T-helper 17 cell (primary cell): ENCODE results near the gene COPS8. TPM values are rescaled to one million over a fixed set of nuclear protein-coding genes. Genes with fewer than 3 reads are reported as not detected.

Experiments used
- ATAC-seq: fragments of 150-1000 bp; cut with Tn5 transposase; 2 replicates; pipeline ENCODE4 v1.10.0; 2021; ENCODE audit warnings: mild to moderate bottlenecking, moderate library complexity
- DNase-seq, 3 donors: peaks; one replicate each; pipeline versions ENCODE4 v3.0.0 to v3.0.0-alpha.2; 2020 to 2021
- H3K9me3 ChIP-seq: one replicate; pipeline ENCODE4 v1.7.0; 2013; ENCODE audit warnings: low read length, mild to moderate bottlenecking; ENCODE audit not compliant: control insufficient read depth, poor library complexity, severe bottlenecking
- H3K27ac Mint-ChIP-seq: one replicate; pipeline ENCODE4 v1.8.0; 2022; ENCODE audit warnings: mild to moderate bottlenecking, moderate library complexity, mixed read lengths
- H3K27me3 Mint-ChIP-seq: one replicate; pipeline ENCODE4 v1.8.0; 2022; ENCODE audit warnings: mixed read lengths
- H3K36me3 Mint-ChIP-seq: one replicate; pipeline ENCODE4 v1.8.0; 2022; ENCODE audit warnings: low read depth, mixed read lengths
- H3K4me1 Mint-ChIP-seq: one replicate; pipeline ENCODE4 v1.8.0; 2022; ENCODE audit warnings: mild to moderate bottlenecking, mixed read lengths
- H3K4me3 Mint-ChIP-seq: one replicate; pipeline ENCODE4 v1.8.0; 2022; ENCODE audit warnings: mild to moderate bottlenecking, moderate library complexity, mixed read lengths
- total RNA-seq, 4 donors: library from RNA in 2 of 4; stranded (reverse) in 2 of 4; gene quantifications; one replicate each; pipeline ENCODE4 v1.2.3 and lab custom pipeline; 2022 to 2026

Gene COPS8
- total RNA-seq, 2 donors from 2014 or later, result 46.0 to 49.4 TPM

DNA sequence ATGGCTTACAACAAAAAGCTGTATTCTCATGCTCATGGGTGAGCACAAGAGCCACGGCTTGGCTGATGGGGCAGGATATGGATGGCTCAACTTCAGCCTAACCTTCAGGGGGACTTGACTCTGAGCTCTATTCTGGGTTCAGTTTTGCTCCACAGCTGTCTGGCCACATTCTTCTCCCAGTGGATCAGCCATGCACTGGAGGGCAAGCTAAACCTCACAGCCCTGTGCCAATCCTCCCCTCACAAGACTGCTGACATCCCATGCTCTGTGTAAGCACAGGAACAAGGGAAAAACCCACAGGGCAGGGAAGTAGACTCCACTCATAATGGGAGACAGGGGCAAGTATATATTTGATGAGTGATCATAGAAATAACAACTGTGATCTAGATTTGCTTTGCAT is 35.6 kb downstream of the COPS8 start:
- Mint-ChIP-seq H3K36me3 (peaks cover 3% of the 10 kb centered on the region), H3K4me3 (no peak overlapping the region), H3K27me3 (no peaks in the 10 kb centered on the region), H3K27ac (no peak overlapping the region), H3K4me1 (no peaks in the 10 kb centered on the region)
- ATAC-seq (no peak), DNase-seq (no peak)
- H3K9me3 ChIP-seq, result no peaks in the 10 kb centered on the region

DNA sequence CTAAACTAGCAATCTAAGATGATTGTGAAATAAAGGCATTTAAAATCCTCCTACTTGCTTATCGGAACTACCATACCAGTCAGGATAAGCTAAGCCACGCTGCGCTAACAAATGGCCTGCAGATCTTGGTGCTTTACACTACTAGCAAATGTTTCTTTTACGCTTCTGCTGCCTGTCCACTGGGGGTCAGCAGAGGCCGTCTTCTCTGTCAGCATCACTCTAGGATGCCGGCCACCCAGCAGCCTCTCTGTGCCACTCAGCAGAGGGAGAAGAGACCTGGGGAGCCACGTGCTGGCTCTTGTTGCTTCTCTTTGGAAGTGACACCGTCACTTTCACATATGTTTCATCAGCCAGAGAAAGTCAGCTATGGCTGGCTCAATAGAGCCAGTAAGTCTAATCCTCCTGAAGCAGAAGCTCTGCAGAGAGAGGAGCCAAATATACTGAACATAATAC is 36.6 kb downstream of the COPS8 start:
- DNase-seq (peak in 1 of 3 donors; percentile 15), ATAC-seq (peak; percentile 76)
- Mint-ChIP-seq H3K27me3 (no peaks in the 10 kb centered on the region), H3K27ac (no peak overlapping the region), H3K4me1 (no peaks in the 10 kb centered on the region), H3K36me3 (peaks cover 3% of the 10 kb centered on the region), H3K4me3 (no peak overlapping the region)
- no peaks in the 10 kb centered on the region for H3K9me3 ChIP-seq

DNA sequence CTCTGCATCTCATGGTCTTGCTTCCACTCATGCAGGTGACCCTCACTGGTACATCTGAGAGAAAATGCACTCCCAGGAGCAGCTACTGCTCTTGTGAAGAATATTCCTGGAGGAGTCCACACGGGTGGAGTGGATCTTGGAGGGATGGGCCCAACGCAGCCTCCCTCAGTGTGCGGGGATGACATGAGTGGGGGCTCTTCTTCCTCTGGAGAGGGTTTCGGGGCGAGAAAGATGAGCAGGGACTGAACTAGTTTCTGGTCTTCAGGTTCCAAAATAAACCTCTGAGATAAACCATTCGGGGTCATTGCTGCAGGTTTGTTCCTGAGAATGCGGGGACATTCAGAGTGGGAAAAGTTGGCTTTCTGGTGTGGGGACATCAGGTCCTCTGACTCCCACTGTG is 39.1 kb downstream of the COPS8 start:
- no peaks in the 10 kb centered on the region for H3K4me1 Mint-ChIP-seq

DNA sequence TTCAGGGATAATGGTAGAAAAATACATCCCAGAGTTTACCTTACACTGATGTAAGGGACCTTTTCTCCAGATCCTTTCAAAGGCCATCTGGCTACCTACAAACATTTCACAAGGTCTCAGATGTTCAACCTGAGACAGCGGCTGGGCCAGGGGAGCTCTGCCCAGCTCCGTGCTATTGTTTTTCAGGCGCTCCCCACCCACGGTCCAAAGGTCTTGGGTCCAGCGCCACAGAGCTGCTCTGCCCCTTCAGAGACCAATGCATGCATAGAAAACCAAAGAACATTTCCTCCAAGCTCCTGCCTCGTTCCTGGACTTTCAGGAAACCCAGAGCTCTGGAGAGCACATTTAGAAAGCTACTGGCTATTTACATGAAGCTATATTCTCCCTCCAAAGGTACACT is 40.3 kb downstream of the COPS8 start:
- DNase-seq (no peak), ATAC-seq (no peak)
- H3K9me3 ChIP-seq, result no peaks in the 10 kb centered on the region
- peaks cover 3% of the 10 kb centered on the region for H3K36me3 Mint-ChIP-seq
- H3K4me3 Mint-ChIP-seq, result no peak overlapping the region
- no peak overlapping the region for H3K27ac Mint-ChIP-seq
- no peaks in the 10 kb centered on the region for H3K4me1 Mint-ChIP-seq
- H3K27me3 Mint-ChIP-seq, result no peaks in the 10 kb centered on the region

More for the DNA sequence above, 39.1 kb downstream of the COPS8 start:
- Mint-ChIP-seq H3K4me3 (no peak overlapping the region), H3K36me3 (peaks cover 3% of the 10 kb centered on the region), H3K27ac (no peak overlapping the region), H3K27me3 (no peaks in the 10 kb centered on the region)
- no peaks in the 10 kb centered on the region for H3K9me3 ChIP-seq
- DNase-seq (no peak), ATAC-seq (no peak)

DNA sequence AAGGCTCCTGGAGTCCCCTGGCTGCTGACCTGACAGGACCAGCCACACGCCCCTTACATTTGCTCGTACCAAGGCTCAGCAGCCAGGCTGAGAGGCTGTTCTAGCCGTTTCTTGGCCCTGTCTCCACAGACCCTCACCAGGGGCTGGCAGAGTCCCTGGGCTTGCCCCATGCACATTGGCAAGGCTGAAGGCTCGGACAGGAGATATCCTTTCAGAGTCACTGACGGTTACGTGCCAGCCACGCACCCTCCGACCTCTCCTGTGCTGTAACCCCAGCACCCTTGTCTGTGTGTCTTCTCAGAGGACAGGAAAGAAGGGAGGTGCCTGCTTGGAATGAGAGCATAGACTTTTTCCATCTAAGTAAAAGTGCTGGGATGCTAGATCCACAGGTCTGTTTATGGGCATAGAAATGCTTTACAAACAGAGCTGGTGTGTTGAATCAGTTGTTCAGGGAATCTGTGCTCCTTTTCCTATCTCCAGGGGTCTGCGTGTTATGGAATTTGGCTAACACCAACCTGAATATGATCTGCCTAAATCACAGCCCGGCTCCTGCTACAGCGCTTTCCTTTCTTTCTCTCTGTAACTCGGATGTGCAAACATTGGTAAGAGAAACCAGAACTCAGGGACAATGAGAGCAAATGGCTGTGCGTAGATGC is 41.0 kb downstream of the COPS8 start:
- ATAC-seq, result no peak
- no peak for DNase-seq
- no peaks in the 10 kb centered on the region for H3K9me3 ChIP-seq
- Mint-ChIP-seq H3K27ac (no peak overlapping the region), H3K4me1 (no peaks in the 10 kb centered on the region), H3K27me3 (no peaks in the 10 kb centered on the region), H3K36me3 (peaks cover 3% of the 10 kb centered on the region), H3K4me3 (no peak overlapping the region)

DNA sequence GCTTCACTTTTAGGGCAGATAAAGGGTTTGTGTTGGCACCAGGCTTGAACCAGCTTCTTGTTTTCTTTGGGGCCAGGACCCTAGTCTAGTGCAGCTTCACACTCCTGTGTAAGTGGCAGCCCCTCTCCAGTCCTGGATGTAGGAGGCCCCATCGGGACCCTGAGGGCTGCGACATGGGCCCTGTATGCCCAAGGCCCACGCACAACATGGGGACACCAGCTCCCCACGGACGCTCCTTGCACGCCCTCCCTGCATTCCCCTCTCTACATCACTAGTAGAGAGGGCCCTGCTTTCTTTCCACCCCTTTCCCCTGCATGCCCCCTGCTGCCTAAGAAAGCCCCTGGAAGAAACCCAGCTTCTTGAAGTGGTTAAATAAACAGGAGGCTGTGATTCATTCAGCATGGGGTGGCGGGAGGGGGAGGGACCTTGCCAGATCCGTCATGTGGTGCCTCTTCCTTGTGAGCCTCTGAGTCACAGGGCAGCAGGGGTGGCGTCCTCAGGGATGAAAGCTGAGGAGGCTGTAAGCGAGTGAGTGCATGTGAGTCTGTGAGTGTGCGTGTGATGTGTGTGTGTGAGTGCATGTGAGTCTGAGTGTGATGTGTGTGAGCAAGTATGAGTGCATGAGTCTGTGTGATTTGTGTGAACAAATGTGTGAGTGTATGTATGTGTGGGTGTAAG is 42.5 kb downstream of the COPS8 start:
- Mint-ChIP-seq H3K27me3 (no peaks in the 10 kb centered on the region), H3K4me1 (no peaks in the 10 kb centered on the region), H3K27ac (no peak overlapping the region), H3K4me3 (no peak overlapping the region), H3K36me3 (no peaks in the 10 kb centered on the region)
- no peak for DNase-seq
- no peaks in the 10 kb centered on the region for H3K9me3 ChIP-seq
- no peak for ATAC-seq

DNA sequence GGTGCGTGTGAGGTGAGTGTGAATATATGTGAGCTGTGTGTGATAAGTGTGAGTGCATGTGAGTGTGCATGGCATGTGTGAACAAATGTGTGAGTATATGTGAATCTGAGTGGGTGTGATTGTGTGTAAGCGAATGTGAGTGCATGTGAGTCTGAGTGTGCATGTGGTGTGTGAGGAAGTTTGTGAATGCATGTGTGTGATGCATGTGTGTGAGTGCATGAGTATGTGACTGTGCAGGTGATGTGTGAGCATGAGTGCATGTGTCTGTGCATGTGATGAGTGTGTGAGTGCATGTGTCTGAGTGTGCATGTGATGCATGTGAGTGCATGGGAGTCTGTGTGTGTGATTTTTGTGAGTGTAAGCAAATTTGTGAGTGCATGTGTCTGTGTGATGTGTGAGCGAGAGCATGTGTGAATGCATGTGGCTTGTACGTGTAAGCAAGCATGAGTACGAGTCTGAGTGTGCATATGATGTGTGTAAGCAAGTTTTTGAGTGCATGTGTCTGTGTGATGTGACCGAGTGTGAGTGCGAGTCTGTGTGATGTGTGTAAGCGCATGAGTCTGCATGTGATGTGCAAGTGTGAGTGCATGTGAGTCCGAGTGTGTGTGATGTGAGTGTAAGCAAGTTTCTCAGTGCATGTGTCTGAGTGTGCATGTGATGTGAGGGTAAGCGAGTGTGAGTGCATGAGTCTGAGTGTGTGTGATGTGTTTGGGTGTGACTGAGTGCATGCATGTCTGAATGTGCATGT is 43.3 kb downstream of the COPS8 start:
- Mint-ChIP-seq H3K36me3 (no peaks in the 10 kb centered on the region), H3K27ac (no peak overlapping the region), H3K4me1 (no peaks in the 10 kb centered on the region), H3K4me3 (no peak overlapping the region), H3K27me3 (no peaks in the 10 kb centered on the region)
- no peaks in the 10 kb centered on the region for H3K9me3 ChIP-seq
- DNase-seq (no peak), ATAC-seq (no peak)

DNA sequence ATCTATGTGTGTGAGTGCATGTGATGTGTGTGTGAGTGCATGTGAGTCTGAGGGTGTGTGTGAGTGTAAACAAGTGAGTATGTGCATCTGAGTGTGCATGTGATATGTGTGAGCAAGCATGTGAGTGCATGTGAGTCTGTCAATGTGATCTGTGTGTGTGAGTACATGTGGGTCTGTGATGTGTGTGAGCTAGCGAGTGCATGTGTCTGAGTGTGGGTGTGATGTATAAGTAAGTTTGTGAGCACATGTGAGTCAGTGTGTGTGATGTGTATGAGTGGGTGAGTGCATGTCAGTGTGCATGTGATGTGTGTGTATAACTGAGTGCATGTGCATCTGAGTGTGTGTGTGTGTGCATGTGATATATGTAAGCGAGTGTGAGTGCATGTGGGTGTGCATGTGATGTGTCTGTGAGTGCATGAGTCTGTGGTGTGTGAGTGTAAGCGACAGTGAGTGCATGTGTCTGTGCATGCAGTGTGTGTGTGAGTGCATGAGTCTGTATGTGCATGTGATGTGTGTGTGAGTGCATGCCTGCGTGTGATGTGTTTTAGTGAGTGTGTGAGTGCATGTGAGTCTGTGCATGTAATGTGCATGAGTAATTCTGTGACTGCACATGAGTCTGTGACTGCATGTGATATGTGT is 44.1 kb downstream of the COPS8 start:
- Mint-ChIP-seq H3K4me1 (no peaks in the 10 kb centered on the region), H3K36me3 (no peaks in the 10 kb centered on the region), H3K27ac (no peak overlapping the region), H3K27me3 (no peaks in the 10 kb centered on the region), H3K4me3 (no peak overlapping the region)
- ATAC-seq (no peak), DNase-seq (no peak)
- H3K9me3 ChIP-seq, result no peaks in the 10 kb centered on the region

DNA sequence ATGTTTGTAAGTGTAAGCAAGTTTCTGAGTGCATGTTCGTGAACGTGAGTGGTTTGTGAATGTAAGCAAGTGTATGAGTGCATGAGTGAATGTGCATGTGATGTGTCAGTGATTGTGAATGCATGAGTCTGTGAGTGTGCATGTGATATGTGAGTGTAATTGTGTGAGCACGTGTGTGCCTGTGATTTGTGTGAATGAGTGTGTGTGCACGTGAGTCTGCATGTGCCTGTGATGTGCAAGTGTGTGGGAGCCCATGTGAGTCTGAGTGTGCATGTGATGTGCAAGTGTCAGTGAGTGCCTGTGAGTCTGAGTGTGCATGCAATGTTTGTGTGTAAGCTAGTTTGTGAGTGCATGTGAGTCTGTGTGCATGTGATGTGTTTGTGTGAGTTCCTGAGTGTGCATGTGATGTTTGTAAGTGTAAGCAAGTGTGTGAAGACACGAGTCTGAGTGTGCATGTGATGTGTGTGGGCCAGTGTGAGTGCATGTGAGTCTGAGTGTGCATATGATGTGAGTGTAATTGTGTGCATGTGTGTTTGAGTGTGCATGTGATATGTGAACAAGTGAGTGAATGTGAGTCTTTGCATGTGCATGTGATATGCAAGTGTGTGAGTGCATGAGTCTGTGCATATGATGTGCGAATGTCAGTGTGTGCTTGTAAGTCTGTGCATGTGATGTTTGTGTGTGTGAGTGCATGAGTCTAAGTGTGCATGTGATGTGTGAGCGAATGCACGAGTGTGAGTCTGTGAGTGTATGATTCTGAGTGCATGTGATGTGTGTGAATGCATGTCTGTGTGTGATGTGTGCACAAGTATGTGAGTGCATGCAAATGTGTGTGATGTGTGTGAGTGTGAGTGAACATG is 45.1 kb downstream of the COPS8 start:
- DNase-seq (no peak), ATAC-seq (no peak)
- Mint-ChIP-seq H3K27ac (no peak overlapping the region), H3K4me3 (no peak overlapping the region), H3K4me1 (no peaks in the 10 kb centered on the region), H3K36me3 (no peaks in the 10 kb centered on the region), H3K27me3 (no peaks in the 10 kb centered on the region)
- no peaks in the 10 kb centered on the region for H3K9me3 ChIP-seq

DNA sequence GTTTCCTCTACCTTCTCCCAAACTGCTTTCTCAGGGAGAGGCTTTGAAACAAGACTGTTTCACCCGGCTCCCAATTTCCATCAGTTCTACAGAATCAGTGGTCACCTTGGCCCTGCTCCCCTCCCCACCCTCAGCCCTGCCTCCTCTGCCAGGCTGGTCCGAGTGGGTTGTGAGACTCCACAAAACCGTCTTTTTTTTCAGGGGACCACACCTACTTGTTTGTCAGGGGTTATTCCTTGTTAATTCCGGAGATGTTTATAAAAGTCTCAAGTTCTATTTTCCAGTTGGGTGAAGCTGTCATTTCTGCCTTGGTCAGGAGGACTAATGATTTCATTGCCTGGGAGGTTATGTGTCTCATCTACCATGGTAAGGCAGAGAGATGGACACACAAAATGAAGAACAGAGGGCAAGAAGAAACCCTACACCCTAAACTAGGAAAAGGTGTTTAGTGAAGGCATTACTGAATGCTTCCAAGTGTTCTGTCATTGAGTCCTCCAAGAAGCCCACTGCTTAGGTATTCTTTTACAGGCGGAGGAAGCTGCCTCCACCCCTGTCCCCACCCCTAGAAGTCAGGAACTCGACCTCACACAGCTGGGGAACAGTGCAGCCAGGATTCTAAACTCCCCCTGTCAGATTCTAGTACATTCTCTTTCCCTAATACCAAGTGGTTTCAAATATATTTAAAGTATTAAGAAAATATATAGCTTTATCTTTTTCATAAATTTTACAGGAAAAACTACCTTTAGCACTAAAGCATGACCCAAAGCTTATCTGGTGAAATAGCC is 46.3 kb downstream of the COPS8 start:
- DNase-seq (no peak), ATAC-seq (no peak)
- H3K4me1 Mint-ChIP-seq, result no peaks in the 10 kb centered on the region
- no peaks in the 10 kb centered on the region for H3K36me3 Mint-ChIP-seq
- no peaks in the 10 kb centered on the region for H3K27me3 Mint-ChIP-seq
- H3K27ac Mint-ChIP-seq, result no peak overlapping the region
- H3K4me3 Mint-ChIP-seq, result no peak overlapping the region
- H3K9me3 ChIP-seq, result no peaks in the 10 kb centered on the region

DNA sequence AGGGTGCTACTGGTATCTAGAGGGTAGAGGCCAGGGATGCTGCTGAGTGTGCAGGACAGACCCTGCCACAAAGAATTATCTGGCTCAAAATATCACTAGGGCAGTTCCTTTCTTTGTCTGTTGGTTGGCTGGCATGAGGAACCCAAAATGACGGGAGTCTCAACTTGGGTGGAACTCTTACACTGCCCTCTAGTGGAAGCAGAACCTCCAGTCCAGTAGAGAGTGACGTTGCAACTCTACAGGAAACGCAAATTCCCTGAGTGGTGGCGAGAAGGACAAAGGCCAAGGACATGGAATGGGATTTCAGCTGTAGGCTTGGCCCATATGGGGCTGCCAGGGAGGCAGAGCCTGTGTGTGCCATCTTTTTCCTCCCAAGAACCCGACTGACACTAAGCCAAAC is 47.1 kb downstream of the COPS8 start:
- no peak for ATAC-seq
- Mint-ChIP-seq H3K4me3 (no peak overlapping the region), H3K36me3 (no peaks in the 10 kb centered on the region), H3K27ac (no peak overlapping the region), H3K4me1 (no peaks in the 10 kb centered on the region), H3K27me3 (no peaks in the 10 kb centered on the region)
- no peaks in the 10 kb centered on the region for H3K9me3 ChIP-seq
- no peak for DNase-seq
